Muscle of leg (tissue), 11 donors: ENCODE results near the gene ACYP2. TPM values are rescaled to one million over a fixed set of nuclear protein-coding genes. Genes with fewer than 3 reads are reported as not detected.
"Not testable (repeated sequence)": the region's sequence is repeated elsewhere in the genome, so short reads cannot be mapped to it uniquely, and the experiment has no call there.

Experiments used
- DNase-seq: peaks from one replicate; pipeline ENCODE4 v3.0.0; 2013
- H3K27ac ChIP-seq: one replicate; pipeline ENCODE4 v1.5.1; 2013; ENCODE audit warnings: mild to moderate bottlenecking, low read length, control low read depth
- H3K27me3 ChIP-seq: one replicate; pipeline ENCODE4 v1.6.1; 2013; ENCODE audit warnings: low read length; ENCODE audit not compliant: control insufficient read depth, insufficient read depth
- H3K36me3 ChIP-seq: one replicate; pipeline ENCODE4 v1.6.1; 2013; ENCODE audit warnings: low read length; ENCODE audit not compliant: control insufficient read depth, insufficient read depth
- H3K4me1 ChIP-seq: one replicate; pipeline ENCODE4 v1.6.1; 2013; ENCODE audit warnings: low read length; ENCODE audit not compliant: control insufficient read depth, insufficient read depth
- H3K4me3 ChIP-seq: one replicate; pipeline ENCODE4 v1.5.1; 2013; ENCODE audit warnings: low read length, control low read depth
- H3K9me3 ChIP-seq: replicated peaks from 2 replicates; pipeline ENCODE4 v1.6.1; 2013; ENCODE audit warnings: low read depth, low read length; ENCODE audit not compliant: control insufficient read depth
- WGBS: methylation state at CpG from one replicate; pipeline ENCODE4 v1.1.5; 2013; ENCODE audit warnings: missing lambda C conversion rate; ENCODE audit not compliant: insufficient coverage; 5-methylcytosine and 5-hydroxymethylcytosine counted together
- polyA plus RNA-seq, 8 donors: library from polyadenylated mRNA; unstranded; fragments of 120-200 nt; gene quantifications; one replicate each; pipeline versions ENCODE4 v1.2.1 to v1.2.3, GENCODE V29; 2013; ENCODE audit warnings: inconsistent platforms in 1 of 8, low replicate concordance in 1 of 8; ENCODE audit not compliant: insufficient read length in 8 of 8, insufficient read depth in 1 of 8
- total RNA-seq: library from RNA; stranded (reverse); fragments of 120-200 nt; gene quantifications from one replicate; pipeline ENCODE4 v1.2.4, GENCODE V29; 2013

The ACYP2 gene
- total and polyA plus RNA-seq, 9 donors: 16.7 to 27.1 (median 22.8) TPM

DNA sequence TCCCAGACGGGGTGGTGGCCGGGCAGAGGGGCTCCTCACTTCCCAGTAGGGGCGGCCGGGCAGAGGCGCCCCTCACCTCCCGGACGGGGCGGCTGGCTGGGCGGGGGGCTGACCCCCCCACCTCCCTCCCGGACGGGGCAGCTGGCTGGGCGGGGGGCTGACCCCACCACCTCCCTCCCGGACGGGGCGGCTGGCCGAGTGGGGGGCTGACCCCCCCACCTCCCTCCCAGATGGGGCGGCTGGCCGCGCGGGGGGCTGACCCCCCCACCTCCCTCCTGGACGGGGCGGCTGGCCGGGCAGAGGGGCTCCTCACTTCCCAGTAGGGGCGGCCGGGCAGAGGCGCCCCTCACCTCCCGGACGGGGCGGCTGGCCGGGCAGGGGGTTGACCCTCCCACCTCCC, 20.0 kb upstream of the ACYP2 start:
- H3K36me3 ChIP-seq, H3K9me3 ChIP-seq, H3K4me3 ChIP-seq, DNase-seq, H3K27me3 ChIP-seq, H3K27ac ChIP-seq, H3K4me1 ChIP-seq: not testable (repeated sequence)
- WGBS: no CpG with 5 or more reads among the region's 30 CpGs

DNA sequence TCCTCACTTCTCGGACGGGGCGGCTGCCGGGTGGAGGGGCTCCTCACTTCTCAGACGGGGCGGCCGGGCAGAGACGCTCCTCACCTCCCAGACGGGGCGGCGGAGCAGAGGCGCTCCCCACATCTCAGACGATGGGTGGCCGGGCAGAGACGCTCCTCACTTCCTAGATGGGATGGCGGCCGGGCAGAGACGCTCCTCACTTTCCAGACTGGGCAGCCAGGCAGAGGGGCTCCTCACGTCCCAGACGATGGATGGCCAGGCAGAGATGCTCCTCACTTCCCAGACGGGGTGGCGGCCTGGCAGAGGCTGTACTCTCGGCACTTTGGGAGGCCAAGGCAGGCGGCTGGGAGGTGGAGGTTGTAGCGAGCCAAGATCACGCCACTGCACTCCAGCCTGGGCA, 19.3 kb upstream of the ACYP2 start:
- not testable (repeated sequence) for H3K4me3 ChIP-seq, H3K4me1 ChIP-seq, H3K27ac ChIP-seq, H3K9me3 ChIP-seq, H3K27me3 ChIP-seq, DNase-seq, H3K36me3 ChIP-seq
- WGBS: no CpG with 5 or more reads among the region's 26 CpGs

DNA sequence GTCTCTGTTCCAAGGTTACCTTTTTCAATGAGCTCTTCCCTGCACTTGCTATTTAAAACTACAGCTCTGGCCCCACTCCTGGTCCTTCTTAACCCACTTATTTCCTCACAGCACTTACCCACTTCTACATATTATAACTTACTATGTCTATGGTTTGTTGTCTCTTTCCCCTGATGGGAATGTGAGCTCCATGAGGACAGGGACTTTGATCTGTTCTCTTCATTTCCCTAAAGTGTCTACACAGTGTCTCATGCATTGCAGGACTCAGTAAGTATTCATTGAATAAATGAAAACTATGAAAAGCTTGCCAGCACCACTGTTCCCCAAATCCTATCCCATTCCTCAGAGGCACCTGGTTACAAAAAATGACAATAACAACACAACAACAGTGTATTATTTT, 18.3 kb upstream of the ACYP2 start:
- no peak overlapping the region for H3K27ac ChIP-seq
- no peaks in the 10 kb centered on the region for H3K4me1 ChIP-seq
- no peaks in the 10 kb centered on the region for H3K9me3 ChIP-seq

DNA sequence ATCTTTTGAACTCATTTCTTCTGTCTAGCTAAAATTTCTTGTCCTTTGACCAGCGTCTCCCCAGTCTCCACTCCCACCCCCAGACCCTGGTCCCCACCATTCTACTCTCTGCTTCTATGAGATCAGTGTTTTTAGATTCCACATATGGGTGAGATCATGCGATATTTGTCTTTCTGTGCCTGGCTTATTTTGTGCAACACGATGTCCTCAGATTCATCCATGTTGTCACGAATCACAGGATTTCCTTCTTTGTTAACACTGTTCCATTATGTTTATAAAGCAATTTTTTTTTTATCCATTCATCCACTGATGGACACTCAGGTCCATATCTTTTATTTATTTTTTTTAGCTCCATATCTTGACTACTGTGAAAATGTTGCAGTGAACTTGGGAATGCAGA, 16.0 kb upstream of the ACYP2 start:
- no peak for DNase-seq
- Histone ChIP-seq H3K27ac (no peak overlapping the region), H3K4me1 (no peaks in the 10 kb centered on the region), H3K27me3 (no peaks in the 10 kb centered on the region), H3K36me3 (no peaks in the 10 kb centered on the region), H3K9me3 (no peaks in the 10 kb centered on the region), H3K4me3 (no peak overlapping the region)
- WGBS: no CpG with 5 or more reads among the region's 4 CpGs

More for the DNA sequence above, 18.3 kb upstream of the ACYP2 start:
- Histone ChIP-seq H3K36me3 (no peaks in the 10 kb centered on the region), H3K4me3 (no peak overlapping the region), H3K27me3 (no peaks in the 10 kb centered on the region)
- DNase-seq: no peak

DNA sequence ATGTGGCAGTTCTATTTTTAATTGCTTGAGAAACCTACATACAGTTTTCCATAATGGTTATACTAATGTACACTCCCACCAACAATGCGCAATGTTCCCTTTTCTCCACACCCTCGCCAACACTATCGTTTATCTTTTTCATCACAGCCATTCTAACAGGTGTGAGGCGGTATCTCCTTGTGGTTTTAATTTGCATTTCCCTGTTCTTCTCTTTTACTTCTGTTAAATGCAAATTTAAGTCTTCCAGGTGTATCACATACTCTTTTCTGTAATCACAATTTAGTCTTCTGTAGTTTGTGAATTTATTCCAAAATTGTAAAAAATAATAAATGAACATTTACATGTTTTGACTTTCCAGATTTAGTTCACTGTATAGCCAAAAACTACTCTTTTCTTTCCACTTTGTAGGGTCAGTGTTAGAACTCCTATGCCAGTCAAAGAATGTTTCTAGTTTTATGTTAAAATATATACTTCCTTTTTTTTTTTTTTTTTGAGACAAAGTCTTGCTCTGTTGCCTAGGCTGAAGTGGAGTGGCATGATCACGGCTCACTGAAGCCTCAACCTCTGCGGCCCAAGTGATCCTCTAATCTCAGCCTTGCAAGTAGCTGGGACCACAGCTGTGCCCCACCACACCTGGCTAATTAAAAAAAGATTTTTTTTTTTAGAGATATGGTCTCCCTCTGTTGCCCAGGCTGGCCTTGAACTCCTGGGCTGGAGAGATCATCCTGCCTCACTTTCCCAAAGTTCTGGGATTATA, 15.4 kb upstream of the ACYP2 start:
- Histone ChIP-seq H3K9me3 (no peaks in the 10 kb centered on the region), H3K36me3 (no peaks in the 10 kb centered on the region), H3K27me3 (no peaks in the 10 kb centered on the region), H3K27ac (no peak overlapping the region), H3K4me1 (no peaks in the 10 kb centered on the region), H3K4me3 (no peak overlapping the region)
- 40% methylated on average over 1 of the region's 6 CpGs for WGBS
- DNase-seq: no peak

DNA sequence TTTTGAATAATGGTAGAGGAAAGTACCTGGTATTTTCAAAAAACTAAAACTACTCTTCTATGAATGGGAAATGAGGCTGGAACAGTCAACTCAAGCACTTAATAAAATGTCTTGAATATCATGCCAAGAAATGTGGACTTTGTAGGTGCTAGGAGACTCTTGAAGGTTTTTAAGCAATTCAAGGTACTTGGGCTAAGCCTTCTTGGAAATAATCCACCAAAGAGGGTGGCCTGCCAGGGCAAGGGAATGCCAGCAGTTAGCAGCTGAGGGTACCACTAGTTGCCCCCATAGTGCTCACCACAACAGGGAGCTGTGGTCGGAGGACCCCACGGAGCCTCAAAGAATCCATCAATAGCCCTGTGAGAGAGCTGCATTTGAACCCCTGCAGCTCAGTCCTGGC, 14.6 kb upstream of the ACYP2 start:
- Histone ChIP-seq H3K4me1 (no peaks in the 10 kb centered on the region), H3K4me3 (no peak overlapping the region), H3K36me3 (no peaks in the 10 kb centered on the region), H3K9me3 (no peaks in the 10 kb centered on the region), H3K27me3 (no peaks in the 10 kb centered on the region), H3K27ac (no peak overlapping the region)
- no peak for DNase-seq
- WGBS: no CpG with 5 or more reads among the region's 2 CpGs

DNA sequence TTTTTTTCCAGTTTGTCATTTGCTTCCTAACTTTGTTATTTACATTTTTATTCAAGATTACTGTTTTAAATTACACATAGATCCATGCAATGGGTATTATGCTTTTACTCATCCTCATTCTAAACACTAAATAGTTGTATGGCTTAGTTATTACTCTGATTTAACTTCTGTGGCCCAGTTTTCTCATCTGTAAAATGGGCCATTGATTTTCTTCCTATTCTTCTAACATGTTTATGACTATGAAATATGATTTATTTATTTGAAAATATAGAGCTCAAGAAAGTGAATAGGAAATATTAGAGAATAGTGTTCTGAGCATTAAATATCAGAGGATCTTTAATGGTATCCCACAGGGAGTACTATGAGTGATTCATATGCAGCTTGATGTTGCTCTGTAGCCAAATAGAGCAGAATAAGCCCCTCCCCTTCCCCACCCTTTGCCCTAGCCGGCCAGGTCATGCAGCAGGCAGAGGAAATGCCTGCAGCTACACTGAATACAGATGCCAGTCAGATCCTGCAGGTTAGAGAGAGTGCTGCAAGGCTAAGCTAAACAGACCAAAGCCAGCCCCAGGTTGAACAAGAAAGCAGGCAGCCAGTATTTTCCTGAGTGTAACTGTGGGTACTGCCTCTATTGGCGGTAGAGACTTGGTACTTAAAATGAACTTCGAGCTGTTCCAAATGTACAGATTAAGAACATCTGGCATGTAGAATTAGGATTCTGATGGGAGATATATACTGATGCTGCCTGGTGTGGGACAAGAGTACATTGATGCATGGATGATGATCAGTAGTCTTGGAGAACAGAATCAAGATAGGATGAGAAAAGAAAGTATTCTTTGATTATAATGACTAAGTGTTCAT, 11.7 kb upstream of the ACYP2 start:
- WGBS: 12% methylated on average over 2 of the region's 3 CpGs
- H3K27me3 ChIP-seq: no peaks in the 10 kb centered on the region
- no peak overlapping the region for H3K4me3 ChIP-seq
- no peaks in the 10 kb centered on the region for H3K36me3 ChIP-seq
- peak; percentile 30 for DNase-seq
- no peaks in the 10 kb centered on the region for H3K9me3 ChIP-seq
- no peak overlapping the region for H3K27ac ChIP-seq
- peaks cover 2% of the 10 kb centered on the region for H3K4me1 ChIP-seq

DNA sequence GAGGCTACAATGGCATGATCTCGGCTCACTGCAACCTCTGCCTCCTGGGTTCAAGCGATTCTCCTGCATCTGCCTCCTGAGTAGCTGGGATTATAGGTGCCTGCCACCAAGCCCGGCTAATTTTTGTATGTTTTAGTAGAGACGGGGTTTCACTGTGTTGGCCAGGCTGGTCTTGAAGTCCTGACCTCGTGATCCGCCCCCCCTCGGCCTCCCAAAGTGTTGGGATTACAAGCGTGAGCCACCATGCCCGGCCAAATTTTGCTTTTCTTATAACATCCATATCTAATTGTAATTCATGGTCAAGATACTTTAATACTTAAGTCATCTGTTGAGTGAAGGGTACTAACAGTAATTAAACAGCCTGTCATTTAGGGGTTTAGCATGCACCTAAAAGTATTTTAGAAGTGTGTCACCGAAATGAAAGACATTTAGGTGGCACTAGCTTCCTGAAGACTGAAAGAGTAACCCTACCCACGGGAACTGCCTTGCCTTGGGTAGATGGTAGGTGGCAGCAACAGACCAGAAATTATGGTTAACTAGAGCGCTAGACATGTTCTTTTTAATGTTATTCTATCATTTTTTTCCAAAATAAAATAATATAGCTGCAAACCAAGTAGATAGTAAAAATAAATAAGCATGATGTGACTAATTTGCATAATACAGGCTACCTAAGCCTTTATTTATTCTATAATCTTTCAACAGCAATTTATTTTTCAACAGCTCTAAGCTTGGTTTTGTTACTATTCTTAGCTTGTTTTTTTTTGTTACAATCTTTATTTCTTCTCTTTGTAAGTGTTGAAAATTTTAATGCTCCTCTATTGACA, 8.6 kb upstream of the ACYP2 start:
- DNase-seq: peak; percentile 51
- H3K4me3 ChIP-seq: no peak overlapping the region
- no peaks in the 10 kb centered on the region for H3K9me3 ChIP-seq

DNA sequence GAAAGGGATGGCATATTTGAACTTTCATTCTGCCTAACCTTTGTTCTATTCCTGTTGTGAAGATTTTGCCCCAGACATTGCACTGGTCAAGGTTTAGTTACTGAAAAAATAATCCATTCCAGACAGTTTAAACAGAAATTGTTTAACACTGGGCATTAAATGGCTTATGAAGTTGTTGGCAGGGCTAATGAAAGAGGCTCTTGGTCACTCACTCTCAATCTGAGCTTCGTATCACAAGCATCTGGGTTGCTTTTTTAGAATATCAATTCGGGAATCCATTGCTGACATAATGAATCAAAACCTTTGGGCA, 8.0 kb upstream of the ACYP2 start:
- 67% methylated on average over 1 of the region's 2 CpGs for WGBS
- no peaks in the 10 kb centered on the region for H3K27me3 ChIP-seq
- H3K4me1 ChIP-seq: peaks cover 2% of the 10 kb centered on the region
- no peak overlapping the region for H3K27ac ChIP-seq
- no peak for DNase-seq
- no peaks in the 10 kb centered on the region for H3K9me3 ChIP-seq
- H3K36me3 ChIP-seq: no peaks in the 10 kb centered on the region
- H3K4me3 ChIP-seq: no peak overlapping the region

More for the DNA sequence above, 8.6 kb upstream of the ACYP2 start:
- WGBS: 74% methylated on average over 4 of the region's 12 CpGs
- H3K4me1 ChIP-seq: peaks cover 2% of the 10 kb centered on the region
- no peak overlapping the region for H3K27ac ChIP-seq
- no peaks in the 10 kb centered on the region for H3K27me3 ChIP-seq
- no peaks in the 10 kb centered on the region for H3K36me3 ChIP-seq
